ENCODE results near the gene ANTXRL. TPM values are rescaled to one million over a fixed set of nuclear protein-coding genes. Genes with fewer than 3 reads are reported as not detected.
"Not testable (repeated sequence)": the region's sequence is repeated elsewhere in the genome, so short reads cannot be mapped to it uniquely, and the experiment has no call there.

The ANTXRL gene
- total and polyA plus RNA-seq, 12 donors = 0.22 to 6.3 (median 0.49) TPM; not detected in 7

DNA sequence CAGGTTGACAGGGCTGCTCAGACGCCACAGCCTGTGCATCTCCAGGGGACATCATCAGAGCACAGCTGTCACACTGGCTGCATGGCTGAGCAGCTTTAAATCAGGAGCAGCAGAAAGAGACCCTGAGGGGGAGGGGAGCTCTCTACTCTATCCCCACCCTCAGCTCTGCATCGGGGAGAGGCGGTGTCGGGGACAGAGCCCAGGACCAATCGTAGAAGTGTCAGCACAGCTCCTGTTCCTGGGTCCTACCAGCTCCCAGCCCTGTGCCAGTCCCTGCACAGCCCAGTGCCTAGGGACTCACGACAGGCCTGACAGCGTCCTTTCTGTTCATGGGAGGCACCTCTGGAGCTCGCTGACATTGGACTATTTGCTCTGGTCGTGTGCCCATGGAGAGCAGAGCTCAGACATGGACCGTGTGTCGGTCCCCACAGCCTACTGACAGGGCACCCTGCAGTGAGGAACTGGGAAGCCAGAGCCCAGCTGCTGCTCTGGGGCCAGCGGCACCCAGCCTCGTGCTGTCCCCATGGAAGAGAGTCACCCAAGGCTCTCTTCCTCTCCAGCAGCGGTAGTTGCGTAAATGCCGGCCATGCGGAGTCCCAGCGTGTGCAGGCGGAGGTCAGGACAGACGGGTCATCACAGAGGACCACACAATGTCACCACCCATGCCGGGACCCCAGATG, 20.4 kb upstream of the ANTXRL start:
- Histone ChIP-seq H3K4me1 (no peaks in the 10 kb centered on the region), H3K36me3 (no peaks in the 10 kb centered on the region), H3K27me3 (no peaks in the 10 kb centered on the region), H3K27ac (no peak overlapping the region), H3K9me3 (no peaks in the 10 kb centered on the region), H3K4me3 (no peak overlapping the region)
- WGBS, 2 donors = 84 to 87% methylated on average over 21 of the region's 21 CpGs
- ATAC-seq (no peak), DNase-seq (no peak)
- intact Hi-C loops (cut with DNase I) = no loop called here
- TF ChIP-seq, protein P1, sequence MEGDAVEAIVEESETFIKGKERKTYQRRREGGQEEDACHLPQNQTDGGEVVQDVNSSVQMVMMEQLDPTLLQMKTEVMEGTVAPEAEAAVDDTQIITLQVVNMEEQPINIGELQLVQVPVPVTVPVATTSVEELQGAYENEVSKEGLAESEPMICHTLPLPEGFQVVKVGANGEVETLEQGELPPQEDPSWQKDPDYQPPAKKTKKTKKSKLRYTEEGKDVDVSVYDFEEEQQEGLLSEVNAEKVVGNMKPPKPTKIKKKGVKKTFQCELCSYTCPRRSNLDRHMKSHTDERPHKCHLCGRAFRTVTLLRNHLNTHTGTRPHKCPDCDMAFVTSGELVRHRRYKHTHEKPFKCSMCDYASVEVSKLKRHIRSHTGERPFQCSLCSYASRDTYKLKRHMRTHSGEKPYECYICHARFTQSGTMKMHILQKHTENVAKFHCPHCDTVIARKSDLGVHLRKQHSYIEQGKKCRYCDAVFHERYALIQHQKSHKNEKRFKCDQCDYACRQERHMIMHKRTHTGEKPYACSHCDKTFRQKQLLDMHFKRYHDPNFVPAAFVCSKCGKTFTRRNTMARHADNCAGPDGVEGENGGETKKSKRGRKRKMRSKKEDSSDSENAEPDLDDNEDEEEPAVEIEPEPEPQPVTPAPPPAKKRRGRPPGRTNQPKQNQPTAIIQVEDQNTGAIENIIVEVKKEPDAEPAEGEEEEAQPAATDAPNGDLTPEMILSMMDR (IDR thresholded peaks at IDR 0.05) = no peak

DNA sequence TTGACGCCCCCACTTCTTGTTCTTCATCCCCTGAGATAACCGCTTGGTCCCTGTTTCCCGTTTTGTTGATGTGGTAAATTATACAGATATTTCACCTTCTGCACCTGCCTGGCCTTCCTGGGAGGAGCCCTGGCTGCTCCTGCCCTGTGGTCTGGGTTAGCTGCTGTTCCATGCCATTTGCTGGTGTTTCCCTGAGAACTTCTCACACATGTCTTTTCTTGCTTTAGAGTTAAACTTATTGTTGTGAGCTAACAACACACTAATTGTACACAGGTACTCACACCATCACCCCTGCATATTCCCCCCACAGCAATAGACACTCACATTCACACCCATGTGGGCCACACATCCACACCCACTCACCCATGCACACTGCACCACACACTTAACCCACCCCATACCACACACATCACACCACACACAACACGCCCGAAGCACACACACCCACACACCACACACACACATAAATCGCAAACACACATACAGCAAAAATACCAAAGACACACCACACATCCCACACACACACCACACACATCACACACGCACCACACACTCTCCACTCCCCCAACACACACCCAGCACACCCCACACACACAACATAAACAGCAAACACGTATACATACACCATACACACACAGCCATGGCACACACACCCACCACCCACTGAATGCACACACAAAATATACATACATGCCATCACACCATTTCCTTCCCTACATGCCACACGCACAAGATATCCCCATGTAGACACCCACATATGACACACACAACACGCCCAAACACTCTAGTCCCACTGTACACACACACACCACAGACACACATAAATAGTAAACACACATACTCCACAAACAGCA, 19.4 kb upstream of the ANTXRL start:
- Histone ChIP-seq H3K27ac (no peak overlapping the region), H3K4me1 (no peaks in the 10 kb centered on the region), H3K36me3 (no peaks in the 10 kb centered on the region), H3K4me3 (no peak overlapping the region), H3K9me3 (no peaks in the 10 kb centered on the region), H3K27me3 (no peaks in the 10 kb centered on the region)
- 80 to 83% methylated on average over 10 of the region's 10 CpGs for WGBS, 2 donors
- ATAC-seq (no peak), DNase-seq (no peak)
- intact Hi-C loops (cut with DNase I) = no loop called here
- TF ChIP-seq, protein P1 (IDR thresholded peaks at IDR 0.05) = no peak

DNA sequence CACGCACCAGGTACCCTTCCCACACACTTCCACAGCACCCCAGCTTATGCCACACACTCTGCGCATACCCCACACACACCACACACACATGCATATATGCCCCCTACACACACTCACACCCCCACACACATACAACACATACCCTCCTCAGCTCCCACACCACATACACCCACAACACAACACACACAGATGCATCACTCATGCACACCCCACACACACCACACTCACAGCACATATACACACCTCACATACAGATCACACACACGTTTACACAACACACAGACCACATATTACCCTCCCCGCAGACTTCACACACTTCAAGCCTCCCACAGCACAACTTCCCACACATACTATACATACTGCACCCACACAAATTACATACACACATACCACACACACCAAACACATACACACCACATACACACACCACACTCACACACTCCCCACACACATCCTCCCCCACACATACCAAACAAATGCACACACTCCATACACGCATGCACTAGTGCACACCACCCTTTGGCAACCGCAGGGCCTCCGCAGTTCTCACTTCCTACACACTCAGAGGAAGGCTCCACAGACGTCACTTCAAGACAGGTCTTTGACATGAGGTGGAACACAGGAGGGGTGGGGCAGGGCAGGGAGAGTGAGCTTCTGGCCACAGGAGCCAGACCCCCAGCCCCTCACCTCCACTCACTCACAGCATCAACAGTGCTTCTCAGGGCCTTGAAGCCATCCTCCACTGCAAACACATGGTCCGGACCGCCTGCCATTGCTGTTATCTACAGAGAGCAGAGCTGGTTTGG, 18.5 kb upstream of the ANTXRL start:
- peak overlapping the region in 1 of 10 donors; percentile 42 for H3K4me3 ChIP-seq
- H3K27me3 ChIP-seq = no peaks in the 10 kb centered on the region
- H3K4me1 ChIP-seq = no peaks in the 10 kb centered on the region
- DNase-seq (no peak), ATAC-seq (no peak)
- H3K36me3 ChIP-seq = no peaks in the 10 kb centered on the region
- 64 to 68% methylated on average over 9 to 10 of the region's 10 CpGs for WGBS, 2 donors
- H3K9me3 ChIP-seq = no peaks in the 10 kb centered on the region
- peak overlapping the region in 1 of 10 donors; percentile 78 for H3K27ac ChIP-seq
- TF ChIP-seq, protein P1 (IDR thresholded peaks at IDR 0.05) = no peak
- intact Hi-C loops (cut with DNase I) = no loop called here

DNA sequence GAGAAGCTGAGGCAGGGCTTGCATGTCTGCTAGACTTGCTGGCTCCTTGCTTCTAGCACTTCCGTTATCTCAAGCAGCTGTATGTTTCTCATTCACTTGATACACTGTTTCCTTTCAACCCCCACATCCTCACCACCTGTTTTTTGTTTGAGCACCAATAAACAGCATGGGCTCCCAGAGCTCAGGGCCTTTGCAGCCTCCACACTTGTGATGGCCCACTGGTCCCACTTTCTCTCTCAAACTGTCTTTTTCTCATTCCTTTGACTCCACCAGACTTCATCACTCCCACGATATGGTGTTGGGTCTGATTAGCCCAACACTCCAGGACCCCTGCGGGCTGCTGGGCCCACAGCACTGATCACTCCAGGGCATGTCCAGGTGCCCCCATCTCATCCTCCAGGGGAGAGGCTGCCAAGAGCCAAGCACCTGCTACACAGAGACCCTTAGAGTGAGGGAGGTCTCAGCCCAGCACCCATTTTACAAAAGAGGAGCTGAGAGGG, 17.2 kb upstream of the ANTXRL start:
- WGBS, 2 donors = 71 to 88% methylated on average over 3 of the region's 3 CpGs
- H3K4me1 ChIP-seq; H3K27me3 ChIP-seq; H3K9me3 ChIP-seq; DNase-seq; H3K36me3 ChIP-seq; ATAC-seq; intact Hi-C loops (cut with DNase I): not testable (repeated sequence)
- peak overlapping the region in 1 of 10 donors; percentile 42 for H3K4me3 ChIP-seq
- peak overlapping the region in 1 of 10 donors; percentile 78 for H3K27ac ChIP-seq

Measured in heart right ventricle (tissue), 16 donors.